Muscle of leg (tissue), 11 donors: ENCODE results near the gene DMXL2. TPM values are rescaled to one million over a fixed set of nuclear protein-coding genes. Genes with fewer than 3 reads are reported as not detected.
"Not testable (repeated sequence)": the region's sequence is repeated elsewhere in the genome, so short reads cannot be mapped to it uniquely, and the experiment has no call there.

Experiments used
- DNase-seq: peaks from one replicate; pipeline ENCODE4 v3.0.0; 2013
- H3K27ac ChIP-seq: one replicate; pipeline ENCODE4 v1.5.1; 2013; ENCODE audit warnings: mild to moderate bottlenecking, low read length, control low read depth
- H3K27me3 ChIP-seq: one replicate; pipeline ENCODE4 v1.6.1; 2013; ENCODE audit warnings: low read length; ENCODE audit not compliant: control insufficient read depth, insufficient read depth
- H3K36me3 ChIP-seq: one replicate; pipeline ENCODE4 v1.6.1; 2013; ENCODE audit warnings: low read length; ENCODE audit not compliant: control insufficient read depth, insufficient read depth
- H3K4me1 ChIP-seq: one replicate; pipeline ENCODE4 v1.6.1; 2013; ENCODE audit warnings: low read length; ENCODE audit not compliant: control insufficient read depth, insufficient read depth
- H3K4me3 ChIP-seq: one replicate; pipeline ENCODE4 v1.5.1; 2013; ENCODE audit warnings: low read length, control low read depth
- H3K9me3 ChIP-seq: replicated peaks from 2 replicates; pipeline ENCODE4 v1.6.1; 2013; ENCODE audit warnings: low read depth, low read length; ENCODE audit not compliant: control insufficient read depth
- WGBS: methylation state at CpG from one replicate; pipeline ENCODE4 v1.1.5; 2013; ENCODE audit warnings: missing lambda C conversion rate; ENCODE audit not compliant: insufficient coverage; 5-methylcytosine and 5-hydroxymethylcytosine counted together
- polyA plus RNA-seq, 8 donors: library from polyadenylated mRNA; unstranded; fragments of 120-200 nt; gene quantifications; one replicate each; pipeline versions ENCODE4 v1.2.1 to v1.2.3, GENCODE V29; 2013; ENCODE audit warnings: inconsistent platforms in 1 of 8, low replicate concordance in 1 of 8; ENCODE audit not compliant: insufficient read length in 8 of 8, insufficient read depth in 1 of 8
- total RNA-seq: library from RNA; stranded (reverse); fragments of 120-200 nt; gene quantifications from one replicate; pipeline ENCODE4 v1.2.4, GENCODE V29; 2013

DMXL2 gene
- total and polyA plus RNA-seq, 9 donors: 13.9 to 27.0 (median 21.4) TPM

- Histone ChIP-seq H3K4me1 (no peaks in the 10 kb centered on the region), H3K36me3 (peaks cover 12% of the 10 kb centered on the region), H3K9me3 (no peaks in the 10 kb centered on the region), H3K4me3 (no peak overlapping the region), H3K27me3 (no peaks in the 10 kb centered on the region), H3K27ac (no peak overlapping the region)
- no peak for DNase-seq
- no CpG with 5 or more reads among the region's 1 CpG for WGBS
Observed at GRCh38 chr15:51460796-51461195, 161.8 kb downstream of the DMXL2 start.

- no peak overlapping the region for H3K4me3 ChIP-seq
- no peak for DNase-seq
- no peaks in the 10 kb centered on the region for H3K4me1 ChIP-seq
- H3K36me3 ChIP-seq: peaks cover 13% of the 10 kb centered on the region
- no peak overlapping the region for H3K27ac ChIP-seq
- no peaks in the 10 kb centered on the region for H3K27me3 ChIP-seq
- no peaks in the 10 kb centered on the region for H3K9me3 ChIP-seq
- WGBS: 79% methylated on average over 3 of the region's 6 CpGs
Observed at GRCh38 chr15:51450001-51450400, 172.6 kb downstream of the DMXL2 start.

GRCh38 chr15:51448622-51449399, 173.8 kb downstream of the DMXL2 start:
- H3K4me3 ChIP-seq: no peak overlapping the region
- H3K36me3 ChIP-seq: peaks cover 13% of the 10 kb centered on the region
- no peak overlapping the region for H3K27ac ChIP-seq
- H3K27me3 ChIP-seq: no peaks in the 10 kb centered on the region
- WGBS: 94% methylated on average over 3 of the region's 7 CpGs
- DNase-seq: no peak
- no peaks in the 10 kb centered on the region for H3K4me1 ChIP-seq
- no peaks in the 10 kb centered on the region for H3K9me3 ChIP-seq

GRCh38 chr15:51447855-51448621, 174.5 kb downstream of the DMXL2 start:
- no peak for DNase-seq
- Histone ChIP-seq H3K27me3 (no peaks in the 10 kb centered on the region), H3K4me3 (no peak overlapping the region), H3K36me3 (peaks cover 13% of the 10 kb centered on the region), H3K27ac (no peak overlapping the region), H3K9me3 (no peaks in the 10 kb centered on the region), H3K4me1 (no peaks in the 10 kb centered on the region)
- WGBS: 94% methylated on average over 2 of the region's 4 CpGs

- H3K36me3 ChIP-seq: peaks cover 10% of the 10 kb centered on the region
- not testable (repeated sequence) for H3K4me1 ChIP-seq, H3K27ac ChIP-seq, H3K9me3 ChIP-seq, H3K27me3 ChIP-seq, DNase-seq, H3K4me3 ChIP-seq
- WGBS: no CpG with 5 or more reads among the region's 5 CpGs
Observed at GRCh38 chr15:51446029-51446744, 176.4 kb downstream of the DMXL2 start.

- Histone ChIP-seq H3K36me3 (peaks cover 6% of the 10 kb centered on the region), H3K9me3 (no peaks in the 10 kb centered on the region), H3K27ac (no peak overlapping the region), H3K4me3 (no peak overlapping the region), H3K27me3 (no peaks in the 10 kb centered on the region), H3K4me1 (no peaks in the 10 kb centered on the region)
- WGBS: no CpG with 5 or more reads among the region's 1 CpG
- no peak for DNase-seq
Observed at GRCh38 chr15:51444807-51445206, 177.8 kb downstream of the DMXL2 start.

- Histone ChIP-seq H3K4me1 (no peaks in the 10 kb centered on the region), H3K27me3 (no peaks in the 10 kb centered on the region), H3K27ac (no peak overlapping the region), H3K36me3 (peaks cover 3% of the 10 kb centered on the region), H3K4me3 (no peak overlapping the region), H3K9me3 (no peaks in the 10 kb centered on the region)
- DNase-seq: no peak
- no CpG with 5 or more reads among the region's 1 CpG for WGBS
Observed at GRCh38 chr15:51444112-51444511, 178.5 kb downstream of the DMXL2 start.

- Histone ChIP-seq H3K4me3 (no peak overlapping the region), H3K4me1 (no peaks in the 10 kb centered on the region), H3K27ac (no peak overlapping the region), H3K27me3 (no peaks in the 10 kb centered on the region), H3K9me3 (no peaks in the 10 kb centered on the region), H3K36me3 (no peaks in the 10 kb centered on the region)
- 98% methylated on average over 4 of the region's 4 CpGs for WGBS
- DNase-seq: no peak
Observed at GRCh38 chr15:51443282-51443914, 179.2 kb downstream of the DMXL2 start.

GRCh38 chr15:51438526-51438925, 184.0 kb downstream of the DMXL2 start:
- no peaks in the 10 kb centered on the region for H3K4me1 ChIP-seq
- H3K36me3 ChIP-seq: no peaks in the 10 kb centered on the region
- no peaks in the 10 kb centered on the region for H3K27me3 ChIP-seq
- WGBS: no CpG with 5 or more reads among the region's 2 CpGs
- H3K4me3 ChIP-seq: no peak overlapping the region
- no peak for DNase-seq
- H3K27ac ChIP-seq: no peak overlapping the region
- no peaks in the 10 kb centered on the region for H3K9me3 ChIP-seq
